Kidney (tissue), 14 donors: ENCODE results near the gene CDH13. TPM values are rescaled to one million over a fixed set of nuclear protein-coding genes. Genes with fewer than 3 reads are reported as not detected.

ENCODE experiments used
- DNase-seq, 5 donors: peaks; one replicate each; pipeline ENCODE4 v3.0.0-alpha.2; 2013 to 2020
- FAIRE-seq: peaks from 2 replicates; lab custom pipeline; 2012; peaks lifted over from hg19 to GRCh38; lab: Jason Lieb, UNC
- H3K27ac ChIP-seq, 2 donors: one replicate each; pipeline ENCODE4 v1.7.0; 2013; ENCODE audit warnings: low read depth in 2 of 2, low read length in 2 of 2, inconsistent platforms in 1 of 2
- H3K27me3 ChIP-seq: one replicate; pipeline ENCODE4 v1.7.1; 2013; ENCODE audit warnings: low read length, inconsistent platforms; ENCODE audit not compliant: control insufficient read depth, insufficient read depth
- H3K36me3 ChIP-seq, 3 donors: one replicate each; pipeline versions ENCODE4 v1.7.0 to v1.7.1; 2013; ENCODE audit warnings: low read length in 3 of 3, control low read depth in 1 of 3, inconsistent platforms in 1 of 3; ENCODE audit not compliant: insufficient read depth in 3 of 3, control insufficient read depth in 2 of 3
- H3K4me1 ChIP-seq, 3 donors: one replicate each; pipeline versions ENCODE4 v1.7.0 to v1.7.1; 2013; ENCODE audit warnings: low read length in 3 of 3, inconsistent platforms in 1 of 3, low read depth in 1 of 3; ENCODE audit not compliant: control insufficient read depth in 2 of 3, insufficient read depth in 2 of 3
- H3K4me3 ChIP-seq, 3 donors: one replicate each; pipeline versions ENCODE4 v1.7.0 to v1.8.1; 2013; ENCODE audit warnings: low read length in 3 of 3, control low read depth in 1 of 3, inconsistent platforms in 1 of 3
- H3K9ac ChIP-seq, 3 donors: one replicate each; pipeline versions ENCODE4 v1.7.0 to v1.7.1; 2013; ENCODE audit warnings: low read length in 3 of 3, control low read depth in 1 of 3, inconsistent platforms in 1 of 3
- H3K9me3 ChIP-seq, 3 donors: one replicate each; pipeline versions ENCODE4 v1.7.0 to v1.7.1; 2013; ENCODE audit warnings: low read length in 3 of 3, control low read depth in 1 of 3, inconsistent platforms in 1 of 3; ENCODE audit not compliant: control insufficient read depth in 2 of 3, insufficient read depth in 1 of 3
- intact Hi-C: fragments of 100-400 bp; cut with DNase I; formaldehyde crosslinking; loops from one replicate; pipeline ENCODE4 v1.11.1; 2022
- polyA plus RNA-seq: library from polyadenylated mRNA; stranded (reverse); fragments of 350-450 nt; fragmentation: Illumina TruSeq; extraction: RNeasy Lipid Tissue Mini Kit (QIAGEN cat#74804); gene quantifications from one replicate; pipeline ENCODE4 v1.2.3, GENCODE V29; 2014; ENCODE audit warnings: low read depth, low replicate concordance; ENCODE audit not compliant: insufficient read depth
- total RNA-seq: library from RNA; stranded (reverse); fragmentation: NEBNext Ultra II Directional; extraction: Animal tissue kit (Norgen Biotek cat#: 25700); gene quantifications from one replicate; pipeline ENCODE4 v1.2.1, GENCODE V29; 2021
- TF ChIP-seq, protein P1 (sequence below): IDR thresholded peaks from 3 replicates; pipeline ENCODE4 v1.5.1; 2012; ENCODE audit warnings: mild to moderate bottlenecking, moderate library complexity, borderline replicate concordance; ENCODE audit not compliant: insufficient read depth; ENCODE audit errors: extremely low read depth
- donor health status: control.
- donor health status: control.
- donor health status: control.
- donor health status: control.
- donor health status: control.
- donor health status: DM: yes; HTN: yes; CAD: no.
- donor health status: Normal renal cell carcinoma (clear cell type).

Gene CDH13
- total and polyA plus RNA-seq, 2 donors from 2014 or later: 4.8 to 13.8 TPM

DNA sequence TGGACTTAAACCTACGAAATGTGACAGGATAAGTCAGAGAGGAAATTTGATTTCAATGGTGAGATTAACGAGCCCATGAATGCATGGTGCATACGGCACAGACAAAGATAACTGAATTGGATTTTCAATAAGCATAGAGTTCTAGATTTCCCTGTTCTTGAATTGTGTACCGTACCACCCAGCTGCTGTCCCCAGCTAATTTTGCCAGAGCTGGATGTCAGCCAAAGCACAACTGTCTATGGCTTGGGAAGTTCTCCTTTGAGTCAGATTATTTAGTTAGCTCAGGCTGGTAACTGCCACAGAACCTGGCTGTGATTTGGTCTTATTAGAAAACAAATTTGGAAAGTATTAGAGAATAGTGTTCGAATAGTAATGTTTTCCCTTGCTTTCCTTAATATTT is 143.1 kb downstream of the CDH13 start:
- FAIRE-seq: no peak
- Histone ChIP-seq H3K9me3 (no peaks in the 10 kb centered on the region), H3K4me1 (no peaks in the 10 kb centered on the region), H3K27ac (no peak overlapping the region), H3K9ac (no peak overlapping the region), H3K36me3 (no peaks in the 10 kb centered on the region), H3K27me3 (no peaks in the 10 kb centered on the region), H3K4me3 (no peak overlapping the region)
- TF ChIP-seq, protein P1, sequence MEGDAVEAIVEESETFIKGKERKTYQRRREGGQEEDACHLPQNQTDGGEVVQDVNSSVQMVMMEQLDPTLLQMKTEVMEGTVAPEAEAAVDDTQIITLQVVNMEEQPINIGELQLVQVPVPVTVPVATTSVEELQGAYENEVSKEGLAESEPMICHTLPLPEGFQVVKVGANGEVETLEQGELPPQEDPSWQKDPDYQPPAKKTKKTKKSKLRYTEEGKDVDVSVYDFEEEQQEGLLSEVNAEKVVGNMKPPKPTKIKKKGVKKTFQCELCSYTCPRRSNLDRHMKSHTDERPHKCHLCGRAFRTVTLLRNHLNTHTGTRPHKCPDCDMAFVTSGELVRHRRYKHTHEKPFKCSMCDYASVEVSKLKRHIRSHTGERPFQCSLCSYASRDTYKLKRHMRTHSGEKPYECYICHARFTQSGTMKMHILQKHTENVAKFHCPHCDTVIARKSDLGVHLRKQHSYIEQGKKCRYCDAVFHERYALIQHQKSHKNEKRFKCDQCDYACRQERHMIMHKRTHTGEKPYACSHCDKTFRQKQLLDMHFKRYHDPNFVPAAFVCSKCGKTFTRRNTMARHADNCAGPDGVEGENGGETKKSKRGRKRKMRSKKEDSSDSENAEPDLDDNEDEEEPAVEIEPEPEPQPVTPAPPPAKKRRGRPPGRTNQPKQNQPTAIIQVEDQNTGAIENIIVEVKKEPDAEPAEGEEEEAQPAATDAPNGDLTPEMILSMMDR: no peak
- no peak for DNase-seq
- intact Hi-C loops: no loop called here

DNA sequence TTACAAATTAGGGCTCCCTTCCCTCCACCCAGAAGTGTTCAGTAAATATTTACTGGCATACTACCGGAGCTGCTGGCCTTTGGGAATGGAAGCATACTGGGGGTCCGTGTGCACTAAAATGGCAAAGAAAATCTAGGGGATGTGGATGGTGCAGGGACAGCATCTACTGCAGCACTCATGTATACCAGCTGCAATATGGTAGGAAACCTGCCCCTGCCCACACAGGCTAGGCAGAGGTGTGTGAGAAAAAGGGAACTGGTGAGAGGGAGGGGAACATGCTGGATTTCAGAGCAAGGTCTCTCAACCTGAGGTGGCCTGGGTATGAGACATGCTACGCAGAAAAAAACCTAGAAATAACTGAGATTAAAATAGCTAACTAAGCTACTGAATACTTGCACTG is 145.4 kb downstream of the CDH13 start:
- Histone ChIP-seq H3K9ac (no peak overlapping the region), H3K4me3 (no peak overlapping the region), H3K4me1 (no peaks in the 10 kb centered on the region), H3K27ac (no peak overlapping the region), H3K27me3 (no peaks in the 10 kb centered on the region), H3K9me3 (no peaks in the 10 kb centered on the region), H3K36me3 (no peaks in the 10 kb centered on the region)
- intact Hi-C loops: no loop called here
- TF ChIP-seq, protein P1: no peak
- FAIRE-seq: no peak
- no peak for DNase-seq

DNA sequence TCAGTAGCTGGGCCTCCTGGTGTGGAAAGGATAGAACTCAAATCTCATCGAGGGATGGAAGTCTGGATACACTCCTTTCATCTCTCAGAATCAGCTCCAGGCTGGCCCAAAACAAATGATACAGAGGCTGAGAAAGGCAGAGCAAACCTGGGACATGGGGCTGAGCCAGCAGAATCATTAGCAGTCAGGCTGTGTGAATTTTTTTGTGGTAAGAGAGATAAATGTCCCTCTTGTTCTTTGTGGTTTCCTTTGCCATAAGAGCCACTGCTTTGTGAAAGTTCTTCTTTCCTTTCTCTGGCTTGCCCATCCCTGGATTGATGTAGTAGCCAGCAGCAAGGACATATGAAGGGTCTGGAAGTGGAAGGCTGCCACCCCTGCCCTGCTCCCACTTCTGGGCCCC is 146.2 kb downstream of the CDH13 start:
- no peaks in the 10 kb centered on the region for H3K27me3 ChIP-seq
- FAIRE-seq (no peak), DNase-seq (no peak)
- H3K4me1 ChIP-seq: no peaks in the 10 kb centered on the region
- no peak overlapping the region for H3K27ac ChIP-seq
- H3K9me3 ChIP-seq: no peaks in the 10 kb centered on the region
- TF ChIP-seq, protein P1: no peak
- intact Hi-C loops: no loop called here
- H3K9ac ChIP-seq: no peak overlapping the region
- H3K4me3 ChIP-seq: no peak overlapping the region
- no peaks in the 10 kb centered on the region for H3K36me3 ChIP-seq

DNA sequence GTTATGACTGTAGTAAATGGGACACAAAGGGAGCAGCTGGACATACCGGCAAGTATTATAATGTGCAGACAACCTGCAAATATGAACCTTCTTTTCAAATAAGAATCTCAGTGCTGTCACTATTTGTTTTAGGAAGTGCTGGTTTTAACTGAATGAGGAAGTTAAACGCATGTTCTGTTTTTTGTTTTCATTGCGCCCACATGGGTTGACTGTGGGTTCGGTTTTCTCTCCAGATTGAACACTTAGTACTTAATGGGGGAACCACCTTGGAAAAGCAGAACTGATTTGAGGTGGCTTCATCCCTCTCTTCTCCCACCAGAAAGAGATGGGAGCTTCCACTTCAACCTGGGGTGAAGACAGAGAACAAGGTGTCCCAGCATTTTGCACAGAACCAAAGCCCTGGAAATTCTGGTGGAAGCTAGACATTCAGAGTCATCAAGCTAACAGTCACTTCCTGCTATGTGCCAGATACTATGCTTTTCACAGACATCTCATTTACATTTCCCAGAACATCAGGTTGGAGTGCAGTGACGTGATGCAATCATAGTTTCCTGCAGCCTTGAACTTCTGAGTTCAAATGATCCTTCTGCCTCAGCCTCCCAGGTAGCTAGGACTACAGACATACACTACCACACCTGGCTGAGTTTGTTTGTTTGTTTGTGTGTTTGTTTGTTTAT is 149.8 kb downstream of the CDH13 start:
- FAIRE-seq: no peak

More for the DNA sequence above, 149.8 kb downstream of the CDH13 start:
- no peak overlapping the region for H3K9ac ChIP-seq
- H3K36me3 ChIP-seq: no peaks in the 10 kb centered on the region
- no peaks in the 10 kb centered on the region for H3K9me3 ChIP-seq
- no peak overlapping the region for H3K27ac ChIP-seq
- H3K4me1 ChIP-seq: peaks cover 0 to 3% (median 0%) of the 10 kb centered on the region in 3 donors
- TF ChIP-seq, protein P1: no peak
- intact Hi-C loops: no loop called here
- DNase-seq: no peak
- H3K27me3 ChIP-seq: no peaks in the 10 kb centered on the region
- no peak overlapping the region for H3K4me3 ChIP-seq
